Amniotic epithelial cell (primary cell): Measurements from ENCODE around the gene PRIMA1.
"Not testable (repeated sequence)": the region's sequence is repeated elsewhere in the genome, so short reads cannot be mapped to it uniquely, and the experiment has no call there.

Experiments used
- DNase-seq: peaks from one replicate; pipeline ENCODE4 v3.0.0-alpha.2; 2010; ENCODE audit warnings: low read depth

Gene PRIMA1, protein sequence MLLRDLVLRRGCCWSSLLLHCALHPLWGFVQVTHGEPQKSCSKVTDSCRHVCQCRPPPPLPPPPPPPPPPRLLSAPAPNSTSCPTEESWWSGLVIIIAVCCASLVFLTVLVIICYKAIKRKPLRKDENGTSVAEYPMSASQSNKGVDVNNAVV

GRCh38 chr14:93788293-93788542 is at the start of gene PRIMA1:
PRIMA1 (minus strand) TSS chr14:93788485; CDS start chr14:93787718, 767 bp downstream.
- no peak for DNase-seq

DNA sequence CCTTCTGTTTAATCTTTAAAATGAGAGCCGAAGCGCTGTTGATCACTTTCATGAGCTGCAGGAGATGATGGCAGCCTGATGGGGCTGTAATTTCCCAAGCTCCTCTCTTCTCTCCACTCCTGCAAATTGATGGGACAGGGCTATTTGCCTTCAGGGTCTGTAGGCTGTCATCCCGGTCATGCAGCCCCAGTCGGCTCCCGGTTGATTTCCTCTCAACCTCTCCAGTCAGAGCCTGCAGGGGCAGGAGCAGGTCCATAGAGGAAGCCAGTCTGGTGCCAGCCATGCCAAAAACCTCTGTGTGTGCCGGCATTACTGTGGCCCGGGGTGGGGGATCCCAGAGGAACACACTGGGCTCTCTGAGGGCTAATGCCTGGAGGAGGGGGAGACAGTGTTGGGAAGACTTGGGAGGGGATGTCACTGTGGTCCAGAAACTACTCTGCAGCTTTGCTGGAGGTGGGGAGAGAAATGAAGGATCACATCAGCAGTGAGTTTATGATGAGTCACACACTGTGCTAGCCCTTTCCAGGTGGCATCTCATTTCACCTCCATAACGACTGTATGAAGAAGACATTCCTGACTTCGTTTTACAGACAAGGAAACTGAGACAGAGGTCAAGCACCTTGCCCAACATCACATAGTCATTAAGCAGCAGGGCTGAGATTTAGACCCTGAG is 46.5 kb upstream of the PRIMA1 start:
- DNase-seq, result no peak

GRCh38 chr14:93832665-93833064 is 44.4 kb upstream of the PRIMA1 start:
- no peak for DNase-seq

- no peak for DNase-seq
Measured at GRCh38 chr14:93832081-93832480, 43.8 kb upstream of the PRIMA1 start.

- DNase-seq, result no peak
Measured at GRCh38 chr14:93830753-93831461, 42.6 kb upstream of the PRIMA1 start.

GRCh38 chr14:93829839-93830481 is 41.7 kb upstream of the PRIMA1 start:
- DNase-seq, result no peak

GRCh38 chr14:93825235-93825553 is 36.9 kb upstream of the PRIMA1 start:
- DNase-seq, result no peak

DNA sequence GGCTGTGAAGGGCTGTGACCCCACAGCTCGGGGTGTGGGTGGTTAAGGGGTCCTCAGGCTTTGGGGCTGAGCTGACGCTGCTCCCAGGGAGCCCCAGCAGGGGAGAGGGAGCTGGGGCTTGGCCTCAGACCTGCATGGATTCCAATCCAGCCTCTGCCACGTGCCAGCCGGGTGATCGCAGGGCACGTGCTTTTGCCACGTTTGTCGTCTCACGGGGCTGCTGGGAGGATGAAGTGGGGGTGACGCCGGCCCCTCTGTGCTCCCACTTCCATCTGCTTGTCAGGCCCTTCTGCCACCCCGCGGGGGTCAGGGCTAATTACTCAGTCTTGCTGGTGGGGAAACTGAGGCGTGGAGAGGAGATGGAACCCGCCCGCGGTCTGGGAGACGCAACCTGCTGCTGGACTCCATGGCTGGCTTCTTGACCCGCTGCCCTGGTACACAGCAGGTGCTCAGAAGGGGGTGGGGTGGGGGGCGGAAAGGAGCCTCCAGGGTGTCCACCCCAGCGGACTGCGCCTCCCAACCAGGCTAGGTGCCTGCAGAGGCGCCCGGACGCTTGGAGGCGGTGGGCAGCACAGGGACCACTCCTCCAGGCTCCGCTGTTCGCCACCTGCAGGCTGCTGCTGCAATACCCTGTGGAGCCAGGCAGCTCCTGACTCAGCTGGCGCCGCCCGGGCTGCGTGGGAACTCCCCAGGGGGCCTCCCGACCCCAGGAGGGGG is 36.4 kb upstream of the PRIMA1 start:
- DNase-seq, result no peak

DNA sequence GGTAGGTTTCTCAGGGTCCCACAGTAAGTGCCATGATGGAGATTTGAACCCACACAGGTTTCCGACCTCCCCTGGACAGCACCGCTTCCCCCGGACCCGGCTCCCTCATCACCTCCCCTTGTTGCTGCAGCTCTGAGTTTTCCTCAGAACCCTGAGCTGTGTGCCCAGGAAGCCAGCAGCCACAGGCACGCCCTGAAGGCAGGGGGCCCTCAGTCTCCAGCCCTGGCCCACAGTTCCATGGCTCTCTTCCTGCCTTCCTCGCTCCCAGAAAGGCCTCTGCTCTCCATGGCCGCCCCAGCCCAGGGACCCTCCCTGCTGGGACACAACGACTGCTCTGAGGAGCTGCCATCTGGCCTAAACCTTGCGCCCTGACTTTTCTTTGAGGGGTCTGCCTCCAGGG is 35.8 kb upstream of the PRIMA1 start:
- no peak for DNase-seq

GRCh38 chr14:93821051-93821450 is 32.8 kb upstream of the PRIMA1 start:
- no peak for DNase-seq

GRCh38 chr14:93818857-93819256 is 30.6 kb upstream of the PRIMA1 start:
- no peak for DNase-seq

GRCh38 chr14:93811676-93812075 is 23.4 kb upstream of the PRIMA1 start:
- no peak for DNase-seq

- DNase-seq, result no peak
Measured at GRCh38 chr14:93811020-93811419, 22.7 kb upstream of the PRIMA1 start.

DNA sequence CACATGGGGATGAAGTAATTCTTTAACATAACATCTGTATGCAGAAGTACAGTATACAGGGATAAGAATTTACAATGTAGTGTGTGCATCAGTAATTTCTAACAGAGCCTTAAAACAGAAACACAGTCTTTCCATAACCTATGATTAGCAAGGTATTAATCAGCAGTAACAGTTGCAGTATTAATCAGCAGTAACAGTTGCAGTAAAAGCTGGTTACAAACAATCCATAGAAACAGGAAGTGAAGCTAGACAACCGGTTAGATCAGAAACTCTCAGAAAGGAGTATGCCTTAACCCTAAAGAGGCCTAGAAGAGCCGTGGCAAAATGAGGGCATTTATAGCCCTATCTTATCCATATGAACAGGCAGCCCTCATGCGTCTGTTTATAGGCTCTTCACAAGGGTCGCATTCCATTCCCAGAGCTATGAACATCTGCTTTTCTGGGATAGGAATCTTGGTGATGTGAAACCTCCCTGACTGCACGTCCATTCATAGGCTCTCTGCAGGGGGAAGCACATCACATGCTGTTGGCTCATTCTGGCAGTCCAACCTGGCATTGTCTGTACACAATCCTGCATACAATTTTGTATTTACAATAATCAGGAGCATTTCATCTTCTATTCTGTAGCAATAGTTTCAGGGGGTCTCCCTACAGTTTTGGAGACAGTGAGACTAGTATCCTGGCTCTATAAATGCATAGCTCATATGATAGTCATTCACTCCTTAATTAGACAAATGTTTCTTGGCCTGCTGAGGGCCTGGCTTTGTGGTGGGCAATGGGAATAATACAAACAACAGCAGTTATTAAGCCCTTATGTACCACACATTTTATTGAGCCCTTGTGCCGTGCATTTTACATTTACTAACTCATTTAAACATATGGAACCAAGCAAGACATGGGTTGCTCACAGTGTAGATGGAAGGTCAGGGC is 21.5 kb upstream of the PRIMA1 start:
- DNase-seq, result not testable (repeated sequence)

DNA sequence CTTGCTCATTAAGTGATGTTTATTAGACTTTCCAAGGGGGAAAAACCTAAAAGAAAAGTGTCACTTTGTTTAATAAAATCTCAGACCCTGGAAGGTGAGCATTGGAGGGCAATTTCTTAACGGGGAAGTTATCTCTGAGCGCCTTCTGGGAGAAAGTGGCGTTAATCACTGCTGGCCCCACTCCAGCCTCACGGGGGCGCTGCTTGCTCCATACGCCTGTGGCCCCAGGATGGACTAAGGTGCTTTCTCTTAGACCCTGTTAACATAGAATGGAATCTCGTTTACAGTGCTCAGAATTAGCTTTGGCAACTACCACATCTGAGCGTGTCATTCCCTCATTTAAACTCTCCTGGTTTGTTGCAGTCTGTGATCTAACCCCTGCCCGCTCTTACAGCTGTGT is 16.4 kb upstream of the PRIMA1 start:
- no peak for DNase-seq

DNA sequence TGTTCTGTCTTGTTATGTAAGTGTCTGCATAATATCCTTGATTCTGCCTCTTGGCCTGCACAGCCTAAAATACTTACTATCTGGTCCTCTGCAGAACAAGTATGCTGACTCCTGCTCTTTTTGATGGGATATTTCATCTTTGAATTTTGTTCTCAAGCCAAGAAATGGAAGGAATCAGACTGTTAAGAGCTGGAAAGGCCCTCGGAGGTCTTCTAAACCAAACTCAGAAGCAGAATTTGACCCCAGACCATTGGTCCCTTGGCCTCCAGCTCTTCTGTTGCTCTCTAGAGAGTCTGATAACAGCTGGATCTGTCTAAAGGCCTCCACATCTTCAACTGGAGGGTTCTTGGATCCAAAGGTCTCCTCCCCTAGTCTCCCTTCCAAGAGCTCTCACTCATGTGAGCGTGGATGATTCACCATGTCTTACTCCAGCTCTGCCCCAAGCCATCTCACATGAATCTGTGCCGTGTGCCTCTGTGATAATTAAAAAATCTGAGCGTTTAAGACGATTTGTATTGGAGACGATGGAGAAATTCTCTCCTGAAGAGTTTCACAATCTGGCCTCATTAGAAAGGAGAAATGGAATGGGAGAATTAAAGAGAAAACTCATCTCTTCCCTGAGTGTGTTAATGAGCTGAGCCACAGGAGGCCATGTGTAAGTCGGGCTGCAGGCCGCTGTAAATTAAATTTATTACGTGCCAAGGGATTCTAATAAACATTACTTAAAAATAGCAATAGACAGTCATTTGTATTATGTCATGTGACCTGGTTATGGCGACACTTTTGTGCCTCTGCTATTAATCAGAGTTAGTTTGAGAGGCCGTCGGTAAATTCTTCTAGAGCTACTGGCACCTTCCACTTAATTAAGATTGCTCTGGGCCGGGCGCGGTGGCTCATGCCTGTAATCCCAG is 15.4 kb upstream of the PRIMA1 start:
- no peak for DNase-seq

DNA sequence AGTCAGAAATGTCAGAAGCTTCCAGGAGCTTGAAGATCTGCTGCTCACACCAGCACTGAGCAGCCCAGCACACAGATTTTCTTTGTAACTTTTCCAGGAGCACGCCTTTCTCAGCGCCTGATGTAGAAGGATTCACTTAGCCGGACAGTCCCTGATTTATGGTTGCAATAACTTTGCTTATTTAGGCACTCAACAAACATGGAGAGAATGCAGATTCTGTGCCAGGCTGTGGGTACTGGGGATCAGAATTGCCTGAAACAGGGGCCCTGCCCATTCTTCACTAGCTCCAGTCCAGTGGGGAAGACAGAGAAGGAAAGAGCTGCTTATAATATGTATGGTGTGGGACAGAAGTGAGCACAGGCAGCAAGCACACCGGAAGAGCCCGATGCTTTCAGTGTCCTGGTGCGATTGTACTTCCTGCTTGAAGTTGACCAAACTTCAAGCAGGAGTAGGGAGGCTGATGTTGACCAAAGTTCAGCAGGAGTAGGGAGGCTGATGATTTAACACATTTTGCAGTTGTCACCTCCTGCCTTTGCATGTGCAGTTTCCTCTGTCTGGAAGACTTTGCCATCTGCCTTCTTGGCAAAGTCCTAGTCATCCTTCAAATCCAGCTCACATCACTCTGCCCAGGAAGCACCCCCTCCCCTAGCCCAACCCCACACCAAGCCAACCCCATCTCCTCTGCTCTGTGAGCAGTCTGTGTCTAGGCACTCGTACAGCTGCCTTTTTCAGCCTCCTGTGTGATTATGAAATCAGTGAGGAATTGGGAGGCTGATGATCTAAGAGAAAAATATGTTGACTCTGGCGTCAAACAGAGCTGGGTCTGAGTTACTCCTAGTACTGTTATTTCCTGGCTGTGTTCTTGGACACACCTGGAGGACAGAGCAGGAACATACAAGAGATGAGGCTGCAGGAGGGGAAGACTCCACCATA is 12.0 kb upstream of the PRIMA1 start:
- DNase-seq, result no peak

DNA sequence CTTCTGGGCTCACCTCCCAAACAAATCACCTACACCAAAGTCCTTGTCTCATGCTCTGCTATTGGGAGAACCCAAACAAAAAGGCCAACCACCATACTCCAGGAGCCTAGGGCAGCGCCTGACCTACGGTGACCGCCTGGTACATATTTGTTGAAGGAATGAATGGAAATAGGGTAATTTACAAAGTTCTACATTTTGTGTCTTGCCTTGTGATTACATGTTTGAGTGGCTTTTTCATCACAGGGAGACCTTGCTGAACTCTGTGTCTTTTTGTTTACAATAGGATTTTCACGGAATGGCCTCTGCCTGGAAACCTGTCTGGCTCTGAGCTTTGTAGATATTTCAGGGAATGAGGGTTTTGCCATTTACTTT is 11.3 kb upstream of the PRIMA1 start:
- no peak for DNase-seq

- no peak for DNase-seq
Measured at GRCh38 chr14:93797536-93797935, 9.3 kb upstream of the PRIMA1 start.

DNA sequence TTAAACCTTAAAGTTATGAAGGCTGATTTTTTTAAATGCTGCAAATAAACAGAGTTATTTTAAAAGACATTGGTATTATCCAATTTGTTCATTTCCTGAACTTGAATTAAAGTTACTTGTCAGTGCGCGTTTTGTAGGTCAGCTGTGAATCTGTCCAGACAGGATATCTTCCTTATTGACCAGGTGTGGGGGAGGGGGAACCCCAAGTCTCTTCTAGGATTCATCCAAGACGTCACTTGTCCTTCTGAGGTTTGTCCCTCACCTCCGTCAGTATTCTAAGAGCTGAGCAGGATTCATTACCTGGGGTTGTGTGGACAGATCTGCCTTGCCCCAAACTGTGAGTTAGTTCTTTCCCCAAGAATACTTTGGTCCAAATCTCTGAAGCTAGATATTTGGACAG is 8.8 kb upstream of the PRIMA1 start:
- no peak for DNase-seq
